ENCODE results near the gene LGI2. TPM values are rescaled to one million over a fixed set of nuclear protein-coding genes. Genes with fewer than 3 reads are reported as not detected.
A peak's percentile ranks its signal among the peaks of the same experiment; 100 is the strongest.
"Not testable (repeated sequence)": the region's sequence is repeated elsewhere in the genome, so short reads cannot be mapped to it uniquely, and the experiment has no call there.

The LGI2 gene
- total RNA-seq, 1 experiment from 2014 or later, result 12.2 TPM

DNA sequence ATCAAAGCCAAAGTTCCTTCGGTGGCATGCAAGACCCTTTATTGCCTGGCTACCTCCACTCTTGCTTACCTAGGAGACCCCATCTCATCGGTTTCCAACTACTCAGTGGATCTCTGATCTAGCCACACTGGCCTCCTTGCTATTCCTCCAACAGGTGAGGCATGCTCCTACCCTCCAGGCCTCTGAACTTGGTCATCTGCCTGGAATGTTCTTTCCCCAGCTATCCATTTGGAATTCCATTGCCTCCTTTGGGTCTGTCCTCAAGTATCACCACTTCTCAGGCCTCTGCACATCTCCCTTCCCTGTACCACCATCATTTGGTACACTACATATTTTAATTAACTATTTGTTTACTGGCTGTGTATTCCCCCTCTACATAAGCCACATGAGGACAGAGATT, 11.2 kb downstream of the LGI2 start (continued):
- TF ChIP-seq, protein P1, sequence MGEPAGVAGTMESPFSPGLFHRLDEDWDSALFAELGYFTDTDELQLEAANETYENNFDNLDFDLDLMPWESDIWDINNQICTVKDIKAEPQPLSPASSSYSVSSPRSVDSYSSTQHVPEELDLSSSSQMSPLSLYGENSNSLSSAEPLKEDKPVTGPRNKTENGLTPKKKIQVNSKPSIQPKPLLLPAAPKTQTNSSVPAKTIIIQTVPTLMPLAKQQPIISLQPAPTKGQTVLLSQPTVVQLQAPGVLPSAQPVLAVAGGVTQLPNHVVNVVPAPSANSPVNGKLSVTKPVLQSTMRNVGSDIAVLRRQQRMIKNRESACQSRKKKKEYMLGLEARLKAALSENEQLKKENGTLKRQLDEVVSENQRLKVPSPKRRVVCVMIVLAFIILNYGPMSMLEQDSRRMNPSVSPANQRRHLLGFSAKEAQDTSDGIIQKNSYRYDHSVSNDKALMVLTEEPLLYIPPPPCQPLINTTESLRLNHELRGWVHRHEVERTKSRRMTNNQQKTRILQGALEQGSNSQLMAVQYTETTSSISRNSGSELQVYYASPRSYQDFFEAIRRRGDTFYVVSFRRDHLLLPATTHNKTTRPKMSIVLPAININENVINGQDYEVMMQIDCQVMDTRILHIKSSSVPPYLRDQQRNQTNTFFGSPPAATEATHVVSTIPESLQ (CRISPR knock-in tag; IDR thresholded peaks at IDR 0.05), result no peak
- TF ChIP-seq, protein P2, sequence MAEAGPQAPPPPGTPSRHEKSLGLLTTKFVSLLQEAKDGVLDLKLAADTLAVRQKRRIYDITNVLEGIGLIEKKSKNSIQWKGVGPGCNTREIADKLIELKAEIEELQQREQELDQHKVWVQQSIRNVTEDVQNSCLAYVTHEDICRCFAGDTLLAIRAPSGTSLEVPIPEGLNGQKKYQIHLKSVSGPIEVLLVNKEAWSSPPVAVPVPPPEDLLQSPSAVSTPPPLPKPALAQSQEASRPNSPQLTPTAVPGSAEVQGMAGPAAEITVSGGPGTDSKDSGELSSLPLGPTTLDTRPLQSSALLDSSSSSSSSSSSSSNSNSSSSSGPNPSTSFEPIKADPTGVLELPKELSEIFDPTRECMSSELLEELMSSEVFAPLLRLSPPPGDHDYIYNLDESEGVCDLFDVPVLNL (CRISPR knock-in tag; IDR thresholded peaks at IDR 0.05; ENCODE audit: borderline replicate concordance, low read depth), result no peak
- TF ChIP-seq RORB (CRISPR knock-in tag; IDR thresholded peaks at IDR 0.05), result no peak
- TF ChIP-seq, protein P3, sequence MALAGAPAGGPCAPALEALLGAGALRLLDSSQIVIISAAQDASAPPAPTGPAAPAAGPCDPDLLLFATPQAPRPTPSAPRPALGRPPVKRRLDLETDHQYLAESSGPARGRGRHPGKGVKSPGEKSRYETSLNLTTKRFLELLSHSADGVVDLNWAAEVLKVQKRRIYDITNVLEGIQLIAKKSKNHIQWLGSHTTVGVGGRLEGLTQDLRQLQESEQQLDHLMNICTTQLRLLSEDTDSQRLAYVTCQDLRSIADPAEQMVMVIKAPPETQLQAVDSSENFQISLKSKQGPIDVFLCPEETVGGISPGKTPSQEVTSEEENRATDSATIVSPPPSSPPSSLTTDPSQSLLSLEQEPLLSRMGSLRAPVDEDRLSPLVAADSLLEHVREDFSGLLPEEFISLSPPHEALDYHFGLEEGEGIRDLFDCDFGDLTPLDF (CRISPR knock-in tag; IDR thresholded peaks at IDR 0.05), result no peak
- no peak for TF ChIP-seq PRRX2 (CRISPR knock-in tag; IDR thresholded peaks at IDR 0.05)
- TF ChIP-seq NFATC4 (CRISPR knock-in tag; IDR thresholded peaks at IDR 0.05), result no peak

DNA sequence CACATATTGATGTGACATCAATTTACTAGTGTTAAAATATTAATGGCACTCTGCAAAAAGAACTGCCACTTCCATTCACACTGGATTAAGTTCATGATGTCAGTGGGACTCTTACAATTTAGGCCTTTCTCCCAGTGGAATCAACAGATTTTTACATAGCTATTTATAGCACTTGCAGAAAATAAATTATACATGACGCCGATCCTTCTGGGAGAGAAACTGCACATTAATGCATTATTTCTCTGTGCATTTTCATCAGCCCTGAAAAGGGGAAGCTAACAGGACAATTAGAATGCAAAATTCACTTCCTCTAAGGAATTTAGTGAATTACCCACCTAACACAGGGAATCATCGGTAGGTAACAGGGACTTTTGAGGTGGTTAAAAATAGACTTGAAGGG, 15.7 kb downstream of the LGI2 start:
- POLR2A ChIA-PET, result no interaction called here
- H3K4me3 Mint-ChIP-seq, result no peak overlapping the region
- CTCF ChIA-PET, result interaction anchor here (1.1 to 1.9 kb wide), 3 partner anchors 17 to 34 kb away, joined by 4 to 5 read pairs (median 4); no protein-coding TSS in a partner anchor
- TF ChIP-seq, protein P4, sequence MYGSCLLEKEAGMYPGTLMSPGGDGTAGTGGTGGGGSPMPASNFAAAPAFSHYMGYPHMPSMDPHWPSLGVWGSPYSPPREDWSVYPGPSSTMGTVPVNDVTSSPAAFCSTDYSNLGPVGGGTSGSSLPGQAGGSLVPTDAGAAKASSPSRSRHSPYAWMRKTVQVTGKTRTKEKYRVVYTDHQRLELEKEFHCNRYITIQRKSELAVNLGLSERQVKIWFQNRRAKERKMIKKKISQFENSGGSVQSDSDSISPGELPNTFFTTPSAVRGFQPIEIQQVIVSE (CRISPR knock-in tag; IDR thresholded peaks at IDR 0.05; ENCODE audit: borderline replicate concordance), result no peak
- no peak for TF ChIP-seq SP1 (CRISPR knock-in tag; conservative IDR thresholded peaks at IDR 0.05)
- TF ChIP-seq, protein P5, sequence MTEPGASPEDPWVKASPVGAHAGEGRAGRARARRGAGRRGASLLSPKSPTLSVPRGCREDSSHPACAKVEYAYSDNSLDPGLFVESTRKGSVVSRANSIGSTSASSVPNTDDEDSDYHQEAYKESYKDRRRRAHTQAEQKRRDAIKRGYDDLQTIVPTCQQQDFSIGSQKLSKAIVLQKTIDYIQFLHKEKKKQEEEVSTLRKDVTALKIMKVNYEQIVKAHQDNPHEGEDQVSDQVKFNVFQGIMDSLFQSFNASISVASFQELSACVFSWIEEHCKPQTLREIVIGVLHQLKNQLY (CRISPR knock-in tag; IDR thresholded peaks at IDR 0.05), result no peak
- no peak for TF ChIP-seq GABPB1 (CRISPR knock-in tag; IDR thresholded peaks at IDR 0.05)
- TF ChIP-seq CREM (CRISPR knock-in tag; IDR thresholded peaks at IDR 0.05), result no peak
- no peak for TF ChIP-seq NFYB (CRISPR knock-in tag; conservative IDR thresholded peaks at IDR 0.05; ENCODE audit: low read depth)
- TF ChIP-seq SOX15 (CRISPR knock-in tag; IDR thresholded peaks at IDR 0.05), result no peak
- TF ChIP-seq, protein P6, sequence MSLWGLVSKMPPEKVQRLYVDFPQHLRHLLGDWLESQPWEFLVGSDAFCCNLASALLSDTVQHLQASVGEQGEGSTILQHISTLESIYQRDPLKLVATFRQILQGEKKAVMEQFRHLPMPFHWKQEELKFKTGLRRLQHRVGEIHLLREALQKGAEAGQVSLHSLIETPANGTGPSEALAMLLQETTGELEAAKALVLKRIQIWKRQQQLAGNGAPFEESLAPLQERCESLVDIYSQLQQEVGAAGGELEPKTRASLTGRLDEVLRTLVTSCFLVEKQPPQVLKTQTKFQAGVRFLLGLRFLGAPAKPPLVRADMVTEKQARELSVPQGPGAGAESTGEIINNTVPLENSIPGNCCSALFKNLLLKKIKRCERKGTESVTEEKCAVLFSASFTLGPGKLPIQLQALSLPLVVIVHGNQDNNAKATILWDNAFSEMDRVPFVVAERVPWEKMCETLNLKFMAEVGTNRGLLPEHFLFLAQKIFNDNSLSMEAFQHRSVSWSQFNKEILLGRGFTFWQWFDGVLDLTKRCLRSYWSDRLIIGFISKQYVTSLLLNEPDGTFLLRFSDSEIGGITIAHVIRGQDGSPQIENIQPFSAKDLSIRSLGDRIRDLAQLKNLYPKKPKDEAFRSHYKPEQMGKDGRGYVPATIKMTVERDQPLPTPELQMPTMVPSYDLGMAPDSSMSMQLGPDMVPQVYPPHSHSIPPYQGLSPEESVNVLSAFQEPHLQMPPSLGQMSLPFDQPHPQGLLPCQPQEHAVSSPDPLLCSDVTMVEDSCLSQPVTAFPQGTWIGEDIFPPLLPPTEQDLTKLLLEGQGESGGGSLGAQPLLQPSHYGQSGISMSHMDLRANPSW (CRISPR knock-in tag; conservative IDR thresholded peaks at IDR 0.05; ENCODE audit: low read depth), result no peak
- no peak for TF ChIP-seq ZNF263 (CRISPR knock-in tag; IDR thresholded peaks at IDR 0.05; ENCODE audit: low read depth)
- no peak for TF ChIP-seq CBFB (CRISPR knock-in tag; IDR thresholded peaks at IDR 0.05; ENCODE audit: low read depth)
- no peak for TF ChIP-seq IRF2 (CRISPR knock-in tag; IDR thresholded peaks at IDR 0.05; ENCODE audit: borderline replicate concordance, low read depth)
- TF ChIP-seq NFATC4 (CRISPR knock-in tag; IDR thresholded peaks at IDR 0.05), result no peak
- TF ChIP-seq, protein P7, sequence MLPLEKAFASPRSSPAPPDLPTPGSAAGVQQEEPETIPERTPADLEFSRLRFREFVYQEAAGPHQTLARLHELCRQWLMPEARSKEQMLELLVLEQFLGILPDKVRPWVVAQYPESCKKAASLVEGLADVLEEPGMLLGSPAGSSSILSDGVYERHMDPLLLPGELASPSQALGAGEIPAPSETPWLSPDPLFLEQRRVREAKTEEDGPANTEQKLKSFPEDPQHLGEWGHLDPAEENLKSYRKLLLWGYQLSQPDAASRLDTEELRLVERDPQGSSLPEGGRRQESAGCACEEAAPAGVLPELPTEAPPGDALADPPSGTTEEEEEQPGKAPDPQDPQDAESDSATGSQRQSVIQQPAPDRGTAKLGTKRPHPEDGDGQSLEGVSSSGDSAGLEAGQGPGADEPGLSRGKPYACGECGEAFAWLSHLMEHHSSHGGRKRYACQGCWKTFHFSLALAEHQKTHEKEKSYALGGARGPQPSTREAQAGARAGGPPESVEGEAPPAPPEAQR (CRISPR knock-in tag; IDR thresholded peaks at IDR 0.05), result no peak
- TF ChIP-seq, protein P8, sequence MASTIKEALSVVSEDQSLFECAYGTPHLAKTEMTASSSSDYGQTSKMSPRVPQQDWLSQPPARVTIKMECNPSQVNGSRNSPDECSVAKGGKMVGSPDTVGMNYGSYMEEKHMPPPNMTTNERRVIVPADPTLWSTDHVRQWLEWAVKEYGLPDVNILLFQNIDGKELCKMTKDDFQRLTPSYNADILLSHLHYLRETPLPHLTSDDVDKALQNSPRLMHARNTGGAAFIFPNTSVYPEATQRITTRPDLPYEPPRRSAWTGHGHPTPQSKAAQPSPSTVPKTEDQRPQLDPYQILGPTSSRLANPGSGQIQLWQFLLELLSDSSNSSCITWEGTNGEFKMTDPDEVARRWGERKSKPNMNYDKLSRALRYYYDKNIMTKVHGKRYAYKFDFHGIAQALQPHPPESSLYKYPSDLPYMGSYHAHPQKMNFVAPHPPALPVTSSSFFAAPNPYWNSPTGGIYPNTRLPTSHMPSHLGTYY (CRISPR knock-in tag; IDR thresholded peaks at IDR 0.05), result no peak
- H3K27ac Mint-ChIP-seq, result peak overlapping the region; percentile 21; the same call in 1 of the 2 replicates
- H3K9me3 Mint-ChIP-seq, result no peaks in the 10 kb centered on the region
- DNase-seq (ENCODE audit: low spot score) (no peak), ATAC-seq (no peak)
- peaks cover 8% of the 10 kb centered on the region; the same call in 1 of the 2 replicates for H3K36me3 Mint-ChIP-seq
- no peaks in the 10 kb centered on the region; the same call in 1 of the 2 replicates for H3K27me3 Mint-ChIP-seq (ENCODE audit: low read depth)
- peaks cover 11% of the 10 kb centered on the region for H3K4me1 Mint-ChIP-seq

DNA sequence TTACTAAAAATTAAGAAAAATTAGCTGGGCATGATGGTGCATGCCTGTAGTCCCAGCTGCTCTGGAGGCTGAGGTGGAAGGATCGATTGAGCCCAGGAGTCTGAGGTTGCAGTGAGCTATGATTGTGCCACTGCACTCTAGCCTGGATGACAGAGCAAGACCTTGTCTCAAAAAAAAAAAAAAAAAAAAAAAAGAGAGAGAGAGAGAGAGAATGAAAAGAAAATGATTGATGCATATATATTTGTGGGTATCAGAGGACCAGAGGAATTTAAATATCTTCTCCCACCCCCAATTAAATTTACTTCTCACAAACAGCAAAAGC, 16.1 kb downstream of the LGI2 start:
- not testable (repeated sequence) for DNase-seq (ENCODE audit: low spot score); ATAC-seq; H3K27ac Mint-ChIP-seq; H3K9me3 Mint-ChIP-seq; H3K4me3 Mint-ChIP-seq; H3K27me3 Mint-ChIP-seq (ENCODE audit: low read depth); H3K36me3 Mint-ChIP-seq
- peaks cover 11% of the 10 kb centered on the region for H3K4me1 Mint-ChIP-seq
- POLR2A ChIA-PET, result interaction anchor here (0.6 kb wide), 1 partner anchor 298 kb away, joined by 5 read pairs; no protein-coding TSS in a partner anchor
- CTCF ChIA-PET, result interaction anchor here (1.1 to 1.9 kb wide), 3 partner anchors 17 to 34 kb away, joined by 4 to 5 read pairs (median 4); no protein-coding TSS in a partner anchor
